ENCODE data around the gene HTR7.

Gene HTR7

GRCh38 chr10:90887555-90887954 is 29.7 kb upstream of the HTR7 start:
- DNase-seq (ENCODE audit: low spot score): no peak
- no peak for TF ChIP-seq CTCF (IDR thresholded peaks at IDR 0.05; ENCODE audit: extremely low read depth, missing control alignments)

DNA sequence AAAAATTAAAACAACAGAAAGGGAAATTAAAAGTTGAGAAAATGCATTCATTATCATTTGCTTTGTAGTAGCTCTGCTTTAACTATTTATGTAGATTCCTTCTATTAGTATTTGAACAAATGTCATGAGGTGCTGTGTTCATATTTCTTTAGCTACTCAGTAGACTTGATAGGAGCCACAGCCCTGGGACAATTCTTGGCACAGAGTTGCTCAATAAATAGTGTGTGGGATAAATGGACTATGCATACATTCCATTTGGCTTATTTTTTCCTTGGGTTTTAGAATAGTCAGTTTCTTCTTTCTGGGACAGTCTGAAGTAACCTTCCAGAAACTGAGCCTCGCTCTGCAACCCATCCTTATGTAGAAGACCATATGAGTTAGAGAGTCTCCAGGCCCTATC is 27.3 kb upstream of the HTR7 start:
- no peak for DNase-seq (ENCODE audit: low spot score)
- no peak for TF ChIP-seq CTCF (IDR thresholded peaks at IDR 0.05; ENCODE audit: extremely low read depth, missing control alignments)

DNA sequence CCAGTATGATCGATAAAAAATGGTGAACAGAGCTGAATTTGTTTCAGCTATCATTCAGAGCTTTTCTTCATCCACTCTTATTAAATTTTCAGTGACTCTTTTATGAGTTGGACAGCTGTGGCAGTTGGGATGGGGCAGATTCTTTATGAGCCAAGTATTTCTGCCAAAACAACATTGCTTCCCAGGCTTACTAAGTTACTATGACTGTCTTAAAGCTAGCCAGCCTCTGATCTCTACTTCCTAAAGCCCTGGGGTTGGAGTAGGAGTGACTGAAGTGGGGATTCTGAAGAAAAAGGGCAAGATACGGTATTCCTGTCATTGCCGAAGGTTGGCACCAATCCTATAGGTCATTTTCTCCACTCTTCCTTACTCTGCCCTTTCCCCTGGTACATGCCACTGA is 26.6 kb upstream of the HTR7 start:
- DNase-seq (ENCODE audit: low spot score): no peak
- TF ChIP-seq CTCF (IDR thresholded peaks at IDR 0.05; ENCODE audit: extremely low read depth, missing control alignments): no peak

DNA sequence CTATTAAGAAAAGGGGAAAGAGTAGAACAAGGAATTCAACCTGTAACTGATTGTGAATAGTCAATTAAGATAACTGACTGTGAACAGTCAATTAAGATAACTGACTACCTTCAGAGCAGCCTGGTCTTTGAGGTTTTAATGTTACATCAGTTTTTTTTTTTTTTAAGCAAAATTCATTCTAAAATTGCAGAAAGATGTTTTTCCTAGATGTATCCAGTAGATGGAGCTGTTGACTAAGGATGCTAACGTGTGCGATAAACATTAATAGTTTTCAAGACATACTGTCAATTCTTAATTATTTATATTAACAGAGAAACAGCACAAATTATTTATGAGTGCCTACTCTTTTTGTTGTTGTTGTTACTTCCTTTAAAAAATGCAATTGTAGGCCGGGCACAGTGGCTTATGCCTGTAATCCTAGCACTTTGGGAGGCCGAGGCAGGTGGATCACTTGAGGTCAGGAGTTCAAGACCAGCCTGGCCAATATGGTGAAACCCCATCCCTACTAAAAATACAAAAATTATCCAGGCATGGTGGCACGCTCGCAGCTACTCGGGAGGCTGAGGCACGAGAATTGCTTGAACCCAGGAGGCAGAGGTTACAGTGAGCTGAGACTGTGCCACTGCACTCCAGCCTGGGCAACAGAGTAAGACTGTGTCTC is 22.4 kb upstream of the HTR7 start:
- peak; percentile 30 for DNase-seq (ENCODE audit: low spot score)
- peak; percentile 21 for TF ChIP-seq CTCF (IDR thresholded peaks at IDR 0.05; ENCODE audit: extremely low read depth, missing control alignments)

GRCh38 chr10:90879062-90879461 is 21.2 kb upstream of the HTR7 start:
- no peak for DNase-seq (ENCODE audit: low spot score)
- TF ChIP-seq CTCF (IDR thresholded peaks at IDR 0.05; ENCODE audit: extremely low read depth, missing control alignments): no peak

- TF ChIP-seq CTCF (IDR thresholded peaks at IDR 0.05; ENCODE audit: extremely low read depth, missing control alignments): no peak
- DNase-seq (ENCODE audit: low spot score): no peak
These were observed 14.8 kb upstream of the HTR7 start for GRCh38 chr10:90872648-90873020.

- no peak for TF ChIP-seq CTCF (IDR thresholded peaks at IDR 0.05; ENCODE audit: extremely low read depth, missing control alignments)
- peak; percentile 86 for DNase-seq (ENCODE audit: low spot score)
These were observed 14.2 kb upstream of the HTR7 start, which contains the start of gene RPP30 for GRCh38 chr10:90871766-90872647. RPP30 (plus strand) TSS chr10:90871974; CDS start chr10:90871987, 13 bp downstream.

Measured in GM20000 (cell line).